Astrocyte of the spinal cord (primary cell): ENCODE data around the gene CTCF.

ENCODE experiments used
- DNase-seq: peaks from one replicate; pipeline ENCODE4 v3.0.0; 2011; ENCODE audit warnings: low read depth, low spot score
- H3K4me3 ChIP-seq: 2 replicates; pipeline ENCODE4 v1.5.1; 2011; ENCODE audit warnings: low read depth, mild to moderate bottlenecking, low read length, moderate library complexity
- in situ Hi-C: cut with HindIII; loops from 2 replicates; pipeline ENCODE4 v1.10.0; 2017; ENCODE audit warnings: low sequenced_read_pairs
- TF ChIP-seq, protein P1 (sequence below): IDR thresholded peaks from 2 replicates; pipeline ENCODE4 v1.5.1; 2012; ENCODE audit warnings: low read depth, mild to moderate bottlenecking, low read length, inconsistent platforms

The CTCF gene

DNA sequence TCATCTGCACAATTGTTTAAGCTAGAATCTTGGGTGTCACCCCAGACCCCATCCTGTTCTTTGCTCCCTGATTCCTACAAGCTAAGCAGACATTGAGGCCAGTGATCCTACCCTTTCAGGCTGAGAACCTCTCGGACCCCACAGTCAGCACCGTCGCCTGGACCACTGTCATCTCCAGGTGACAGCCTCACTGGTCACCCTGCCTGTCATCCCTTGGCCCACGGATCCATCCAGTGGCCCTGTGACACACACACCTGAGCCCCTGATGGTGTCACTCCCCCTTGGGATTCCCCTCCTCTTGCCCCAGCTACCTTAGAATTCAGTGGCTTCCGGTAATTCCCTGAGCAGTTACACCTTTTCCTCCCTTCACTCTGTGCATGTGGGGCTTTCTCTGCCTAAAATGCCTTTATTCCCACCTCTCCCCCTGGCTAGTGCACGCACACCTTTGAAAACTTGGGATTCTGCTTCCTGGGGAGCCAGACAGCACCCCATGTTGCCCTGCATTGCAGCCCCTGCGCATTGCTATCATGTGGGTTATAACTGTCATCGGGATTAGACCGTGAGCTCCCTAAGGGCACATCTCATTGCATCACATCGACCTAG, 107.3 kb downstream of the CTCF start:
- in situ Hi-C loops: no loop called here
- no peak for DNase-seq
- no peak overlapping the region for H3K4me3 ChIP-seq
- TF ChIP-seq, protein P1, sequence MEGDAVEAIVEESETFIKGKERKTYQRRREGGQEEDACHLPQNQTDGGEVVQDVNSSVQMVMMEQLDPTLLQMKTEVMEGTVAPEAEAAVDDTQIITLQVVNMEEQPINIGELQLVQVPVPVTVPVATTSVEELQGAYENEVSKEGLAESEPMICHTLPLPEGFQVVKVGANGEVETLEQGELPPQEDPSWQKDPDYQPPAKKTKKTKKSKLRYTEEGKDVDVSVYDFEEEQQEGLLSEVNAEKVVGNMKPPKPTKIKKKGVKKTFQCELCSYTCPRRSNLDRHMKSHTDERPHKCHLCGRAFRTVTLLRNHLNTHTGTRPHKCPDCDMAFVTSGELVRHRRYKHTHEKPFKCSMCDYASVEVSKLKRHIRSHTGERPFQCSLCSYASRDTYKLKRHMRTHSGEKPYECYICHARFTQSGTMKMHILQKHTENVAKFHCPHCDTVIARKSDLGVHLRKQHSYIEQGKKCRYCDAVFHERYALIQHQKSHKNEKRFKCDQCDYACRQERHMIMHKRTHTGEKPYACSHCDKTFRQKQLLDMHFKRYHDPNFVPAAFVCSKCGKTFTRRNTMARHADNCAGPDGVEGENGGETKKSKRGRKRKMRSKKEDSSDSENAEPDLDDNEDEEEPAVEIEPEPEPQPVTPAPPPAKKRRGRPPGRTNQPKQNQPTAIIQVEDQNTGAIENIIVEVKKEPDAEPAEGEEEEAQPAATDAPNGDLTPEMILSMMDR: no peak

DNA sequence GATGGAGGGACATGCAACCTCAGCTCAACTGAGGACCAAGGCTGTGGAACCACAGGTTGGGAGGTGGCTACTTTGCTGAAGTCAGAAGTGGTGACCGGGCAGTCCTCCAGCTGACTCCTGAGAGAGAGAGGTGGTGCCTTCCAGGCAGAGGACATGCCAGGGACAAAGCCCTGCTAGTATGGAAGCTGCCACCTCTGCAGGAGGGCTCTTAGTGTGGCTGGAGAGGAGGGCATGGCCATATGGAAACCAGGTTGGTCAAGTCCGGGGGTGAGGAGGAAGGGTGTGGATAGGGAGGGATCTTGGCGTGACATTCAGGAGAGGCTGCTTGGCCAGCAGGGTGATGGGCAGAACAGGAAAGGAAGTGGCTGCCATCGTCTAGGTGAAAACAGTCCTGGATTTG, 110.0 kb downstream of the CTCF start:
- H3K4me3 ChIP-seq: no peak overlapping the region
- TF ChIP-seq, protein P1: no peak
- no peak for DNase-seq
- in situ Hi-C loops: no loop called here

DNA sequence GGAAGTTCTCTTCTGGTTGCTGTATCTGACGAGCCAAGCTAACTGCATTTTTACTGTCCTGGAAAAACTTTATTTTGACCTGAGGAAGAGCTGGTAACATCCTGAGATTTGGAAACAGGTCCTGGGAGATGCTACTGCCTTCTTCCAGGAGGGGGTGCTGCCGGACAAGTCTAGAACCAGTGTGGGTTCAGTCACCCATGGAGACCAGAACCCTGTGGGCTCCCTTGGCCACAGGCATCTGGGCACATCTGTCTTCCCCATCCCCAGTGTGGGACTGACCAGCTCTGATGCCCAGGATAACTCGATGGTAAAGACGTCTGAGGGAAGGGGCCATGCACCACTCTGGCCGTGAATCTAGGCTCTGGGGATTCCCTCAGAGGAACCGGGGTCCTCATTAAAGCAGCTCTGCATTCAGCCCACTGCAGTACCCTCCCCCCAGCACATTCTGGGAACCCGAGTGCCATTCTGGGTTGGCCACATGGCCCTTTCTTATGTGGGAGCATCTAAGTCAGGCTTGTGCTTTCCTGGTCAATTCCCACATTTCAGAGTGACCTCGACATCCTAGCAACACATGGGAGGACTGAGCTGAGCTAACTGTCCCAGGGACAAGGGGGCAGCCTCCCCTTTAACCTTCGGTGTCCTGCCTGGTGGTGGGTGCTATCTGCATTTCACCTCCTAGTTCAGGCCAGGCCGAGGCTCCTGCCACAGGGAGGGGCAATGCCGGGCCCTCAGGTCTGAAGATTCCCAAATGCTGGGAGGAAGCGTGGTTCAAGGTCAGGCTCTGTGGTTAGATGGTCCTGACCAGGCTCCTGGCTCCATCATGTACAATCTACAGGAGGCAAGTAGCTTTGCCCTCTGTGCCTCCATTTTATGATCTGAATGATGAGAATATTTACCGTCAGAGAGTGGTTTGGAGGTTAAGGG, 110.7 kb downstream of the CTCF start:
- peak; percentile 72 for DNase-seq
- no peak overlapping the region for H3K4me3 ChIP-seq
- TF ChIP-seq, protein P1: peak; percentile 83
- in situ Hi-C loops: no loop called here

DNA sequence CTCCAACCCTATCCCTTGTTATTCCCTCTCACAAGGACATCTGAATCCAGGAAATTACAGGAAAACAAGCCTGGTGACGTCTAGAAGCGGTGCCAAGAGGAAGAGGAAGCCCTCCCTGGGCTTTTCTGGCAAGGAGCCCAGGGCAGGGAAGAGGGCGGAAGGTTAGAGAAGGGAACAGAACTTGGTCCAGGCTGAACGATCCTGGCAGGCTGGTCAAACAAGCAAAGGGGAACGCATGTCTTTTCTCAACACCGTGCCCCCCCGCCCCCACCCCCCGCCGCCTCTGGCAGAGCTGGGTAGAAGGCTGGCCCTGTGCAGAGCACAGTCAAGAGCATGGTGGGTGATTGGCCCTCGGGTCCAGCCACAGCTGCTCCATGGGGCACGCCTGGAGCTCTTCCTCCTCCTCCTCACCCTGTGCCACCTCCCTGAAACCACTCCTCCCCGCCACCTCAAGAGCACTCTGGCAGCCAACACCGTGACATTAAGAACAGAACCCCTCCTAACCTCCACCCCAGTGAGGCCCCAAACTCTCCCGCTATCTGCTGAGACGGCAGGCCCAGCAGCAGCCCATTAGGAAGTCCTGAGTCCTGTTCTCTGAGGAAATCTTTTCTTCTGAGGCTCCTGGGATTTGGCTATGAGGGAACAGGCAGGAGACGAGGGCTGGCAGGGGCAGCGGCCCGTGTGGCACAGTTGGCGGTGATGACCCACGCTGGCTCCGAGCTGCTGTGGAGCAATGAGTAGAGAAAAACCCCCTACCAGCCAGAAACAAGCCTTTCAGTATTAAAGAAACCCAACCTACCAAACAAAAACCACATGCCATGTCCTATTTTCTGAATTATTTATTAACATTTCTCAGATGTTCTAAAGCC, 111.6 kb downstream of the CTCF start:
- DNase-seq: no peak
- TF ChIP-seq, protein P1: no peak
- in situ Hi-C loops: no loop called here
- H3K4me3 ChIP-seq: no peak overlapping the region

DNA sequence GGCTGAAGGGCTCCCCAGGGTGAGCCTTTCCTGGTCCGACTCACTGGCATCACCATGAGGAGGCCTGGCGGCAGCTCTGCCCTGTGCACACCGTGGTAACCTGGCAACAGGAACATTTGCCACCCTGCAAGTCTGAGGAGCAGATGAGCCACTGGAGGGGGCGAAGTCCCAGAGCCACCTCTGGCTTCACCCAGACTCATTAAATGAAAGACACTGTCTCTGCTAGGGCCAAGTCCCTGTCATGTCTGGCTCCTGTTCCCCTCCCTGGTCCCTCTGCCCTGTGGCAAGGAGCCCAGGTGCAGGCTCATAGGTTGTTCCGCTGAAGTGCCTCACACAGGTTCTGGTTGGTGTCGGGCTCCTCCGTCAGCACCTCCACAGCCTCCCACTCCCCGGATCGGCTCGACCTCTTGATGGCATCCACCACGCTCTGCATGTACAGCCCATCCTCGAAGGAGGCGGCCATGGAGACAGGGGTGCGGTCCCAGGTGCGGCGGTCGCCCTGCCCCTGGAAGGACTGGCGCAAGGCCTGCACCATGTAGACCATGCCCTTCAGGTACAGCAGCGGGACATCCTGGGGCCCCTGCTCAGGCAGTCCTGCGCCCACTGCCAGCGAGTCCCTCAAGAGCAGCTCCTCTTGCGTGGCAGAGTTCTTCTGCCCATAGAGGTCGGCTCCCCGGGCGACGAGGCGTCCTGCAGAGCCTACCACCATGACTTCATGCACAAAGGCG, 112.7 kb downstream of the CTCF start:
- in situ Hi-C loops: no loop called here
- no peak for DNase-seq
- TF ChIP-seq, protein P1: no peak

DNA sequence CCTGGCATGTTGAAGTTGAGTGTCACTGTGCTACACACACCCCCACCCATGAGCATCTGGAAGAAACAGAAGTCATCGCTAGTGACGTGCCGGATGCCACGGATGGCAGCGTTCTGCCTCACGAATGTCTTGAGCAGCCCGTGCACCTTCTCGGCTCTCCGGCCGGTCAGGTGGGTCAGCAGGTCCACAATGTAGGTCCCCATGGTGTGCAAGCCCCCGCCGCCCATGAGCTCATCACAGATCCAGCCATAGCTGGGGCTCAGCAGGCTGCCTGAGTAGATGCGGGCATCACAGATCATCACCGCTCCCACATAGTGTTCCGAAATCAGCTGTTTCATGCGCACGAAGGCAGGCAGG, 113.2 kb downstream of the CTCF start:
- TF ChIP-seq, protein P1: no peak
- no peak for DNase-seq
- H3K4me3 ChIP-seq: no peak overlapping the region
- in situ Hi-C loops: no loop called here

More for the DNA sequence above, 112.7 kb downstream of the CTCF start:
- H3K4me3 ChIP-seq: no peak overlapping the region
